KMS-11 (cell line): Measurements from ENCODE around the gene SOX14.

Experiments
- H2AFZ ChIP-seq: fragments of 200-600 bp; sonication (generic); 2 replicates; pipeline ENCODE4 v1.6.1; 2016; ENCODE audit warnings: antibody characterized with exemption, mixed run types, low read depth
- H3K27ac ChIP-seq: fragments of 200-600 bp; sonication (generic); 2 replicates; pipeline ENCODE4 v1.6.1; 2016; ENCODE audit warnings: mild to moderate bottlenecking, mixed run types
- H3K27me3 ChIP-seq: fragments of 200-600 bp; sonication (generic); 2 replicates; pipeline ENCODE4 v1.6.1; 2017; ENCODE audit warnings: mild to moderate bottlenecking, low read depth, mixed run types, moderate library complexity; ENCODE audit not compliant: insufficient read depth
- H3K36me3 ChIP-seq: fragments of 200-600 bp; sonication (generic); 2 replicates; pipeline ENCODE4 v1.6.1; 2017; ENCODE audit warnings: mild to moderate bottlenecking, mixed run types; ENCODE audit not compliant: insufficient read depth
- H3K4me1 ChIP-seq: fragments of 200-600 bp; sonication (generic); 2 replicates; pipeline ENCODE4 v1.6.1; 2016; ENCODE audit warnings: mild to moderate bottlenecking, low read depth, mixed run types; ENCODE audit not compliant: poor library complexity, severe bottlenecking
- H3K4me2 ChIP-seq: fragments of 200-600 bp; sonication (generic); 2 replicates; pipeline ENCODE4 v1.7.0; 2016; ENCODE audit warnings: mild to moderate bottlenecking, mixed run types
- H3K4me3 ChIP-seq: fragments of 200-600 bp; sonication (generic); IDR thresholded peaks from 2 replicates; pipeline ENCODE4 v1.6.1; 2017; ENCODE audit warnings: low read depth, low read length, mixed read lengths; ENCODE audit not compliant: insufficient read depth
- H3K79me2 ChIP-seq: fragments of 200-600 bp; sonication (generic); 2 replicates; pipeline ENCODE4 v1.6.1; 2016; ENCODE audit warnings: low read depth, mixed run types; ENCODE audit not compliant: insufficient read depth
- H3K9ac ChIP-seq: fragments of 200-600 bp; sonication (generic); 2 replicates; pipeline ENCODE4 v1.6.1; 2016; ENCODE audit warnings: mild to moderate bottlenecking, mixed run types
- H4K20me1 ChIP-seq: fragments of 200-600 bp; sonication (generic); 2 replicates; pipeline ENCODE4 v1.6.1; 2016; ENCODE audit warnings: mild to moderate bottlenecking, mixed run types; ENCODE audit not compliant: insufficient read depth
- TF ChIP-seq, protein P1 (sequence below): fragments of 200-600 bp; sonication (generic); conservative IDR thresholded peaks from 2 replicates; pipeline ENCODE4 v1.6.1; 2017; ENCODE audit warnings: low read depth, mild to moderate bottlenecking, antibody characterized with exemption, low read length, moderate library complexity, mixed read lengths

The SOX14 gene

DNA sequence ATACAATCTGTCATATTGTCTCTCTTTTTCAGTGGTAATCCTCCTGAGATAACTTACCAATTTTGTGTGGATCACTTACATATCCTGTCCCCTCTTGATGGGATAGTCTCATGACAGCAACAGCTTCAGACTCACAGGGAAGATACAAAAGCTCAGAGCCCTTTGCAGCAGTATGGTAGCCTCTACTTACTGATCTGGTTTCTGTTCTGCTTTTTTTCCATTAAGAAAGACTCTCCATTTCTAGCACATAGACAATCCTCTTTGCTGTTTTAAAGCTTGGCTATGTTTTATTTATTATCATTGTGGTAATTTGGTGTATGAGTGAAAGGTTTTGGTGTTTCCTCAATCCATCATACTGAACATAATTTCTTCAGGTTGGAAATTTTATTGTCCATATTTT, 25.4 kb upstream of the SOX14 start:
- no peaks in the 10 kb centered on the region for H3K79me2 ChIP-seq
- no peak overlapping the region for H2AFZ ChIP-seq
- no peak overlapping the region for H3K4me3 ChIP-seq
- no peak overlapping the region for H3K4me2 ChIP-seq
- no peak overlapping the region for H3K9ac ChIP-seq
- no peak overlapping the region for H3K27ac ChIP-seq
- no peaks in the 10 kb centered on the region for H3K36me3 ChIP-seq
- H3K4me1 ChIP-seq: no peaks in the 10 kb centered on the region
- H4K20me1 ChIP-seq: no peaks in the 10 kb centered on the region
- H3K27me3 ChIP-seq: no peaks in the 10 kb centered on the region
- TF ChIP-seq, protein P1, sequence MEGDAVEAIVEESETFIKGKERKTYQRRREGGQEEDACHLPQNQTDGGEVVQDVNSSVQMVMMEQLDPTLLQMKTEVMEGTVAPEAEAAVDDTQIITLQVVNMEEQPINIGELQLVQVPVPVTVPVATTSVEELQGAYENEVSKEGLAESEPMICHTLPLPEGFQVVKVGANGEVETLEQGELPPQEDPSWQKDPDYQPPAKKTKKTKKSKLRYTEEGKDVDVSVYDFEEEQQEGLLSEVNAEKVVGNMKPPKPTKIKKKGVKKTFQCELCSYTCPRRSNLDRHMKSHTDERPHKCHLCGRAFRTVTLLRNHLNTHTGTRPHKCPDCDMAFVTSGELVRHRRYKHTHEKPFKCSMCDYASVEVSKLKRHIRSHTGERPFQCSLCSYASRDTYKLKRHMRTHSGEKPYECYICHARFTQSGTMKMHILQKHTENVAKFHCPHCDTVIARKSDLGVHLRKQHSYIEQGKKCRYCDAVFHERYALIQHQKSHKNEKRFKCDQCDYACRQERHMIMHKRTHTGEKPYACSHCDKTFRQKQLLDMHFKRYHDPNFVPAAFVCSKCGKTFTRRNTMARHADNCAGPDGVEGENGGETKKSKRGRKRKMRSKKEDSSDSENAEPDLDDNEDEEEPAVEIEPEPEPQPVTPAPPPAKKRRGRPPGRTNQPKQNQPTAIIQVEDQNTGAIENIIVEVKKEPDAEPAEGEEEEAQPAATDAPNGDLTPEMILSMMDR: no peak

DNA sequence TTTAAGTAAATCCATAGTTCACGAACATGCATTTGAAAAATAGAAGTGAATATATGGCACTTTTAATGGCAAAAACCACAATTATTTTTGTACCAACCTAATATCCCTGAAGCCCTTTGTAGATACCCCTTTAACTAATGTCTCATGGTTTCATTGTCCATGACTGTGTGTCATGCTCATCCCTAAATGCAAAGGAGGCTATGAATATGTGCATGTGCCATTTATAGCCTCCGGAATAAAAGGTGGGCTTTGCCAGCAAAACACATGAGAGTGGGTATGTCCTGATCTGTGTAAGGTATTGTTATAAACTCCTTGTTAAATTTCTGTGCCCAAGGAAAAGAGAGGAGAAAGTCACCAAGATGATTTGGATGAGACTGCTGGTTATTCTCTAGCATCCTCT, 20.5 kb upstream of the SOX14 start:
- Histone ChIP-seq H3K9ac (no peak overlapping the region), H2AFZ (no peak overlapping the region), H3K27ac (no peak overlapping the region), H4K20me1 (no peaks in the 10 kb centered on the region), H3K4me1 (no peaks in the 10 kb centered on the region), H3K4me2 (no peak overlapping the region), H3K27me3 (no peaks in the 10 kb centered on the region), H3K36me3 (no peaks in the 10 kb centered on the region), H3K79me2 (no peaks in the 10 kb centered on the region), H3K4me3 (no peak overlapping the region)
- TF ChIP-seq, protein P1: no peak

DNA sequence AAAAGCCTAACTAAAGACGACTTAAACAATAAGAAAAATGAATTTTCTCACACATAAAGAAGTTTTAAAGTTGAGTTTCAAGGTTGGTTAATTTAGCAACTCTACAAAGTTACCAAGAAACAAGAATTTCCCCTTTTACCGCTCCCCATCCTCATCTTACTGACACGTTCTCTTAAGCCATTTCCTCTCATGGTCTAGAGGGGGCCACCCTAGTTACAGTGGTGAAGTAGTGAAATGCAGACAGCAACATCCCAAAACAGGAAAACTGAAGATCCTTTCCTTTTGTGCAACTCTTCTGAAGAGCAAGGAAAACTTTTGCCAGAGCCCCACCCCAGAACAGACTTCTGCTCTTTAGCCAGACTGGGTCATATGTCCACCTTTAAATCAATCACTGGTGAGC, 17.3 kb upstream of the SOX14 start:
- H3K27me3 ChIP-seq: no peaks in the 10 kb centered on the region
- no peaks in the 10 kb centered on the region for H4K20me1 ChIP-seq
- no peak overlapping the region for H2AFZ ChIP-seq
- H3K4me1 ChIP-seq: no peaks in the 10 kb centered on the region
- no peak overlapping the region for H3K4me3 ChIP-seq
- TF ChIP-seq, protein P1: no peak
- H3K4me2 ChIP-seq: no peak overlapping the region
- no peak overlapping the region for H3K9ac ChIP-seq
- H3K79me2 ChIP-seq: no peaks in the 10 kb centered on the region
- H3K27ac ChIP-seq: no peak overlapping the region
- no peaks in the 10 kb centered on the region for H3K36me3 ChIP-seq

DNA sequence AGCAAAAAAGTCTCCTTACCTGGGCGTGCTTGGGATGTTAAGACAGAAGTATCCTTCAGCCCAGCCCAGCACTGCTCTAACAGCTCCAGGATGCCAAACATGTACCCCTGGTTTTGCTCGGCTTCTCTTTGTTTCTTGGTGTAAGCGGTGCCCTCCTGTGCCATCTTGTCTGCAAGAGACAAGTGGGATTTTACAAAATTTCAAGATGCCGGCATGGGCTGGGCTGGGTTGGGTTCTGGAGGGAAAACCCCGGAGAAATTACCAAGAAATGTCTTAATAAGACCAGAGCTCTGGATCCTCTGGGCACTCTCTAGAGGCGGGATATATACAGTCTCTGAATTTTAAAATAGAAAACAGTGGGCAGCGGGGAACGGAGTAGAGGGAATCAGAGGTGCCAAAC, 4.6 kb upstream of the SOX14 start:
- Histone ChIP-seq H3K4me2 (no peak overlapping the region), H4K20me1 (no peaks in the 10 kb centered on the region), H3K27ac (no peak overlapping the region), H3K36me3 (no peaks in the 10 kb centered on the region), H2AFZ (no peak overlapping the region), H3K27me3 (no peaks in the 10 kb centered on the region), H3K4me3 (no peak overlapping the region), H3K9ac (no peak overlapping the region), H3K79me2 (no peaks in the 10 kb centered on the region), H3K4me1 (no peaks in the 10 kb centered on the region)
- TF ChIP-seq, protein P1: no peak
